Activated CD8-positive, alpha-beta T cell treated with anti-CD3 and anti-CD28 coated beads, Interleukin-2, amount 10 ng/mL, durations not matched to agents 7 days and 5 days (primary cell): ENCODE results near the gene GPR85. TPM values are rescaled to one million over a fixed set of nuclear protein-coding genes. Genes with fewer than 3 reads are reported as not detected.

Source experiments
- ATAC-seq: fragments of 150-1000 bp; cut with Tn5 transposase; one replicate; pipeline ENCODE4 v1.10.0; 2021; ENCODE audit warnings: moderate library complexity
- CTCF ChIA-PET: fragments of 350-600 bp; sonication (Branson Sonifier 250); formaldehyde crosslinking; loops from one replicate; lab custom pipeline; 2021; ENCODE audit warnings: antibody characterized with exemption; lab: Charles Lee
- POLR2A ChIA-PET: fragments of 350-600 bp; sonication (Branson Sonifier 250); formaldehyde crosslinking; loops from one replicate; lab custom pipeline; 2021; ENCODE audit warnings: antibody characterized with exemption; lab: Charles Lee
- DNase-seq: peaks from one replicate; pipeline ENCODE4 v3.0.0-alpha.2; 2020
- H3K27ac Mint-ChIP-seq: one replicate; pipeline ENCODE4 v1.8.0; 2021; ENCODE audit warnings: mild to moderate bottlenecking, mixed read lengths
- H3K27me3 Mint-ChIP-seq: one replicate; pipeline ENCODE4 v1.8.0; 2021; ENCODE audit warnings: low read depth, mixed read lengths
- H3K36me3 Mint-ChIP-seq: one replicate; pipeline ENCODE4 v1.8.0; 2021; ENCODE audit warnings: low read depth, mixed read lengths
- H3K4me1 Mint-ChIP-seq: one replicate; pipeline ENCODE4 v1.8.0; 2021; ENCODE audit warnings: low read depth, mixed read lengths
- H3K4me3 Mint-ChIP-seq: one replicate; pipeline ENCODE4 v1.8.0; 2021; ENCODE audit warnings: mild to moderate bottlenecking, mixed read lengths
- H3K9me3 Mint-ChIP-seq: one replicate; pipeline ENCODE4 v1.8.0; 2022; ENCODE audit warnings: mixed read lengths; ENCODE audit not compliant: insufficient read depth
- total RNA-seq, 2 experiments: library from RNA; stranded (reverse); gene quantifications; one replicate each; pipeline ENCODE4 v1.2.3, GENCODE V29; 2021

Gene GPR85
- total RNA-seq, 2 experiments from 2014 or later: not detected

DNA sequence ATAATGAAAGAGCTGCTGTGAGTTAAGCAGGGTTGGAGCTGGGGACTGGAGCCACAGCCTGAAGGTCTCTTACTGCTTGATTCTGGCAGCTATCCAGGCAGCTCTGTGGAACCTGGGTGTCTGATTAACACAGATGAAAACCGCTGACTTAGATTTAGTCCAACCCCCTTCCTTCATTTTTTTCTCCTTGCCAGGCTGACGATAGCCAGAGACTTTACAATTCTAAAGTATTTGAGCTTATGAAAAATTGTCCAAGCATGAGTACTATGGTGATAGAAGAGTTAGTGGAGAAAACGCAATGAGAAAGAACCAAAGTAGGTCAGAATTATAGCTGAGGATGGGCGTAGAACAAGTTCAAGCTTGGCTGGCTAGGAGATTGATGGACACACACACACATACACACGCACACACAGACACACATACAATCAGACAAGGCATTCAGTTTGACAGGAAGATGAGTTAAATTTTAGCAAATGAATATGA, 13.5 kb upstream of the GPR85 start:
- Mint-ChIP-seq H3K4me3 (no peak overlapping the region), H3K9me3 (no peaks in the 10 kb centered on the region), H3K4me1 (no peaks in the 10 kb centered on the region), H3K27me3 (peaks cover 6% of the 10 kb centered on the region), H3K36me3 (no peaks in the 10 kb centered on the region), H3K27ac (no peak overlapping the region)
- ChIA-PET CTCF (no interaction called here), POLR2A (no interaction called here)
- ATAC-seq: no peak
- no peak for DNase-seq

GRCh38 chr7:113099284-113099919, 12.8 kb upstream of the GPR85 start:
- Mint-ChIP-seq H3K27ac (no peak overlapping the region), H3K4me1 (no peaks in the 10 kb centered on the region), H3K9me3 (no peaks in the 10 kb centered on the region), H3K27me3 (peaks cover 9% of the 10 kb centered on the region), H3K36me3 (no peaks in the 10 kb centered on the region), H3K4me3 (no peak overlapping the region)
- ATAC-seq (no peak), DNase-seq (no peak)
- ChIA-PET CTCF (no interaction called here), POLR2A (no interaction called here)

GRCh38 chr7:113094517-113095249, 8.1 kb upstream of the GPR85 start:
- no peak for DNase-seq
- Mint-ChIP-seq H3K27me3 (peaks cover 20% of the 10 kb centered on the region), H3K4me1 (no peaks in the 10 kb centered on the region), H3K9me3 (no peaks in the 10 kb centered on the region), H3K4me3 (no peak overlapping the region), H3K27ac (no peak overlapping the region), H3K36me3 (no peaks in the 10 kb centered on the region)
- CTCF ChIA-PET: no interaction called here
- no peak for ATAC-seq
- POLR2A ChIA-PET: no interaction called here

DNA sequence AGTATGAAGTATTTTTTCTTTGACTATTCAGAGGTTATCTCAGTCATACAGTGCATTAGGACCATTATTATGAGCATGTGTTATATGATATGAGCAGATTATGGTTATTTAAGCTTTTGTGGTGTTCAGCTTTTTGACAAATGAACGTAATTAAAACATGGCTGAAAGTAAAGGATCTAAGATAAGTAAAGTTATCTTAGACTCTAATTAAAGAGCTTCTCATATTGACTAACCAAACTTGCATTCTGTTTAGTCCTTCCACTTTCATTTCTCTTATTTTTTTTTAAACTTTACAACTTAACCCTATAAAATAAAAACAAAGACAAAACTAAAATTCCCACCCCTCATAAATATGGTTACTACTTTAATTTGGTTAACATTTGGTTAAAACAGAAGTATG, 6.9 kb upstream of the GPR85 start:
- ATAC-seq: no peak
- CTCF ChIA-PET: no interaction called here
- POLR2A ChIA-PET: no interaction called here
- H3K4me3 Mint-ChIP-seq: no peak overlapping the region
- H3K36me3 Mint-ChIP-seq: no peaks in the 10 kb centered on the region
- H3K27ac Mint-ChIP-seq: no peak overlapping the region
- no peaks in the 10 kb centered on the region for H3K4me1 Mint-ChIP-seq
- no peak for DNase-seq
- H3K27me3 Mint-ChIP-seq: peaks cover 21% of the 10 kb centered on the region
- H3K9me3 Mint-ChIP-seq: no peaks in the 10 kb centered on the region

- H3K27me3 Mint-ChIP-seq: peaks cover 23% of the 10 kb centered on the region
- ChIA-PET POLR2A (no interaction called here), CTCF (no interaction called here)
- no peaks in the 10 kb centered on the region for H3K4me1 Mint-ChIP-seq
- ATAC-seq (no peak), DNase-seq (no peak)
- H3K9me3 Mint-ChIP-seq: no peaks in the 10 kb centered on the region
- no peaks in the 10 kb centered on the region for H3K36me3 Mint-ChIP-seq
- no peak overlapping the region for H3K4me3 Mint-ChIP-seq
- no peak overlapping the region for H3K27ac Mint-ChIP-seq
Measured at GRCh38 chr7:113092762-113093161, 6.1 kb upstream of the GPR85 start.

DNA sequence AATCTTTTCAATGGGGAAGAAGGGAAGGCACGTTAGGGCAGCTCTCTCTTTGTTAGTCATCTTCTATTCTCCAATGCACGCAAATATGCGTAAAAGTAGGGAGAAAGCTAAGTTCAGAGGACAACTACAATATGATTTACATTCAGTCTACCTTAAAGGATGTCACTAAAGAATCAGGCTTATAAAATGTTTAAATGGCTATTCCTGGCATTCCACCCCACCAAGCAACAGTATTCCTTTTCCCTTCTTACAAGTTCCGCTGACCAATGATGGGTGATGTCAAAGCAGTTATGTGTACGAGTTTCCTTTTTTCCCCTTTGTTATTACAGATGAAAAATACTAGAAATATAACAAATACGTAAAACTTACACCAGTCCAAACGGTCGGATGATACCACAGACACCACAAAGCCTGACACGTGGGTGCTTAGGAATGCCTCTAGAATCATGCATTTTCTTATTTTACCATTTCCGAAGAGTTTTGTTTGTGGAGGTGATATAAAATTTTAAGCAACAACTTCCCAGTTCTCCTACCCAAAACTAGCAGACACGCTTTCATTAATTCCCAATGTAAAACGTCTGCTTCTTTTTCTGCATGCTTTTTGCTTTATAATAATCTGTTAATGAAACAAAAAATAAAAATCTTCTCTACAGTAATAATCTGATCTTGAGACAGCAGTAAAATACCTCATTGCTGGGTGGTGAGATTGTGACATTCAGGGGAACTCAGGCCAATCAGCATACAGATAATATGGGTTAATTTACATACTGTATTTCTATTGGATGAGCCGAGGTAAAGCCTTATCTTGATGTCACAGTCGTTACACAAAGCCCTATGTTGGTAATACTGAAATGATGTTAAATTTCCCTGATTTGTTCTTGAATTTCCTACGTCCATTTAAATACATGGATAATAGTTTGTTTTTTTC, 708 bp upstream of the GPR85 start:
- H3K27me3 Mint-ChIP-seq: peaks cover 39% of the 10 kb centered on the region
- POLR2A ChIA-PET: no interaction called here

GRCh38 chr7:113085781-113086390, 741 bp downstream of the GPR85 start:
- Mint-ChIP-seq H3K4me1 (peaks cover 2% of the 10 kb centered on the region), H3K27ac (no peak overlapping the region), H3K9me3 (no peaks in the 10 kb centered on the region), H3K36me3 (no peaks in the 10 kb centered on the region), H3K27me3 (peaks cover 35% of the 10 kb centered on the region), H3K4me3 (no peak overlapping the region)
- ATAC-seq (peak; percentile 11), DNase-seq (no peak)
- CTCF ChIA-PET: no interaction called here
- POLR2A ChIA-PET: no interaction called here

More for the DNA sequence above, 708 bp upstream of the GPR85 start:
- Mint-ChIP-seq H3K4me3 (no peak overlapping the region), H3K9me3 (no peaks in the 10 kb centered on the region), H3K27ac (no peak overlapping the region), H3K36me3 (no peaks in the 10 kb centered on the region), H3K4me1 (peaks cover 2% of the 10 kb centered on the region)
- DNase-seq (no peak), ATAC-seq (no peak)
- CTCF ChIA-PET: no interaction called here

DNA sequence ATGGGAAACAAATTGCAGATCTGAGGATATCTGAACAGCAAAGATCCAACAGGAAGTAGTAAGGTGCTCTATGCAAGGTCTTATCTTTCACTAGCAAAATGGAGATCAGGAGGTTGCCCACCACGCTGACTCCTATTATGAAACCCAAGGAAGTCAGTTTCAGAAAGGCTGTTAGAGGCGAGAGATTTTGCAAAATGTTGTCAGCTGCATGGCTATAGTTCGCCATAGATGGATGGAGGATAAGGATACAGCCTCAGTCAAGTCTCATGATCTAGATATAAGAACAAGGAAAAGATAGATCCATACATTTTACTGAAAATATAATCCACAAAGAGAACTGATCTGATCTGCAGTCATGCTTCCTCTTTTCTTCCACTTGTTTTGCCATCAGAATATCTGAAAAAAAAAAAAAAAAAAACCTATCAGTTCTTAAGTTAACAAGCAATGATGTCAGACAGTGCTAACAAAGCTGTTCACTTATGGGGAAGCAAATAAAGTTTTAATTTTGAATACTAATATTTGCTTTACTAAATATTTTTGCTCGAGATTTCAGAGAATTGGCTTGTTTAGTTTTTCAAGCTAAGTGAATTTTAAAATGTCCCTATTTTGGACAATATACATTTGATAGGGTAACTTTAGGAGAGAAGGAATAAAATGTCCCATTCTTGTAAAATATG, 2.0 kb downstream of the GPR85 start:
- ChIA-PET POLR2A (no interaction called here), CTCF (interaction anchor here (0.6 kb wide), 1 partner anchor 24 kb away, joined by 4 read pairs; no protein-coding TSS in a partner anchor)
- DNase-seq: no peak
- H3K27me3 Mint-ChIP-seq: peaks cover 34% of the 10 kb centered on the region
- no peaks in the 10 kb centered on the region for H3K36me3 Mint-ChIP-seq
- ATAC-seq: no peak
- H3K27ac Mint-ChIP-seq: no peak overlapping the region
- H3K4me3 Mint-ChIP-seq: no peak overlapping the region
- no peaks in the 10 kb centered on the region for H3K9me3 Mint-ChIP-seq
- H3K4me1 Mint-ChIP-seq: peaks cover 2% of the 10 kb centered on the region

- DNase-seq (no peak), ATAC-seq (no peak)
- H3K36me3 Mint-ChIP-seq: no peaks in the 10 kb centered on the region
- H3K27me3 Mint-ChIP-seq: peaks cover 33% of the 10 kb centered on the region
- CTCF ChIA-PET: no interaction called here
- no peaks in the 10 kb centered on the region for H3K9me3 Mint-ChIP-seq
- H3K4me3 Mint-ChIP-seq: no peak overlapping the region
- H3K27ac Mint-ChIP-seq: no peak overlapping the region
- POLR2A ChIA-PET: no interaction called here
- peaks cover 2% of the 10 kb centered on the region for H3K4me1 Mint-ChIP-seq
Measured at GRCh38 chr7:113083816-113084495, 2.7 kb downstream of the GPR85 start.

DNA sequence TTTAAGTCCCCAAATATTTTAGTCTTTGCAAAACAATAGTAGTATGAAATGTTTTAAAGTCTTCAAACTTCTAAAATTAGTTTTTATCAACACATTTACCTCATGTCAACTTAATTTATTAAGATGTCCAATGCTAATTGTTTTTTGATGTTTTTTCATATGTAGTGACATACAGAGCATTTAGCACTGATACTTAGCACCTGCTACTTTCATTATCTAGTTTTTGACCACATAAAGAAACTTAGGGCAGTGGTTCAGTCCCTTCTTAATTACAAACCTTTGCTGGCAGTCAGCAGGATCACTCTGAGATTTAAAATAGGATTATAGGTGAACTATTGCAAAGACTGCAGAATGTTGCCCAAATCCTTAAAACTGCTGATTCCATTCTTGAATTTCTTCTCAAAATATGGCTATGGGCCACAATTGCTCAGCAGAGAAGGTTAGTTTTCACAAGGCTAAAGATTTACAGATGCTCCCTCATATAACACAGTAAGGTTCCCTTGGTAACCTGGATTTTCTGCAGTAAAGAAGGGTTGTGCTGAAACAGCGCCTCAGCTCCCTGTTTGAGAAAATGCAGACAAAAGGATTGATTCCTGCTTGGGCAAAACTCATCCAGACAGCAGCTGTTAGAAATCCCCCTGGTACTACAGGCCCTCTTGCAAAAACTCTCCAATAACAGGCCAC, 3.4 kb downstream of the GPR85 start:
- H3K27ac Mint-ChIP-seq: no peak overlapping the region
- H3K9me3 Mint-ChIP-seq: no peaks in the 10 kb centered on the region
- ATAC-seq (no peak), DNase-seq (no peak)
- H3K4me3 Mint-ChIP-seq: no peak overlapping the region
- H3K36me3 Mint-ChIP-seq: no peaks in the 10 kb centered on the region
- CTCF ChIA-PET: no interaction called here
- H3K27me3 Mint-ChIP-seq: peaks cover 31% of the 10 kb centered on the region
- POLR2A ChIA-PET: no interaction called here
- peaks cover 2% of the 10 kb centered on the region for H3K4me1 Mint-ChIP-seq
